ENCODE measurements around the gene CDH2. TPM values are rescaled to one million over a fixed set of nuclear protein-coding genes. Genes with fewer than 3 reads are reported as not detected.

CDH2 gene
- total RNA-seq, 2 donors from 2014 or later: 0.41 to 125 TPM

DNA sequence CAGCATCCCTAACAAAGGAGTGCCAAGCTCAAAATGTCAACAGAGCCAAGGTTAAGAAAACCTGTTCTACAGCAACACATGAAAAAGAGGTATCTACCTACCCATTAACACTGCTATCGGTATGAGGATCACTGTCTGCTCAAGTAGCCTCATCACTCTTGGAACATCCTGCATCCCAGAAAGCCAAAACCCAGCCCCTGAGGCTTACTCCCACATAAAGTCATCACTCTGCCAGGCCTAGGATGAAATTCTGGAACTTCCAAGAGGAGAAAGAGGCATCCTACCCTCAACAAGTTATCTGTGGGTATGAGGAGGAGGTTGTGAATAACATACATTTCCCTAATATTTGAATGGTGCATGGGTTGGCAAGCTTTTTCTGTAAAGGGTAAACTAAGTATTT is 25.5 kb downstream of the CDH2 start:
- Histone ChIP-seq H3K27me3 (replicated peaks; ENCODE audit: insufficient read depth) (no peaks in the 10 kb centered on the region), H3K9me3 (no peaks in the 10 kb centered on the region), H3K27ac (no peak overlapping the region), H3K36me3 (no peaks in the 10 kb centered on the region), H3K4me1 (replicated peaks) (no peaks in the 10 kb centered on the region), H3K4me3 (no peak overlapping the region)
- WGBS: 39% methylated on average over 1 of the region's 1 CpG
- TF ChIP-seq, protein P1, sequence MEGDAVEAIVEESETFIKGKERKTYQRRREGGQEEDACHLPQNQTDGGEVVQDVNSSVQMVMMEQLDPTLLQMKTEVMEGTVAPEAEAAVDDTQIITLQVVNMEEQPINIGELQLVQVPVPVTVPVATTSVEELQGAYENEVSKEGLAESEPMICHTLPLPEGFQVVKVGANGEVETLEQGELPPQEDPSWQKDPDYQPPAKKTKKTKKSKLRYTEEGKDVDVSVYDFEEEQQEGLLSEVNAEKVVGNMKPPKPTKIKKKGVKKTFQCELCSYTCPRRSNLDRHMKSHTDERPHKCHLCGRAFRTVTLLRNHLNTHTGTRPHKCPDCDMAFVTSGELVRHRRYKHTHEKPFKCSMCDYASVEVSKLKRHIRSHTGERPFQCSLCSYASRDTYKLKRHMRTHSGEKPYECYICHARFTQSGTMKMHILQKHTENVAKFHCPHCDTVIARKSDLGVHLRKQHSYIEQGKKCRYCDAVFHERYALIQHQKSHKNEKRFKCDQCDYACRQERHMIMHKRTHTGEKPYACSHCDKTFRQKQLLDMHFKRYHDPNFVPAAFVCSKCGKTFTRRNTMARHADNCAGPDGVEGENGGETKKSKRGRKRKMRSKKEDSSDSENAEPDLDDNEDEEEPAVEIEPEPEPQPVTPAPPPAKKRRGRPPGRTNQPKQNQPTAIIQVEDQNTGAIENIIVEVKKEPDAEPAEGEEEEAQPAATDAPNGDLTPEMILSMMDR (IDR thresholded peaks at IDR 0.05): no peak
- TF ChIP-seq POLR2AphosphoS5 (IDR thresholded peaks at IDR 0.05) (no peak), POLR2A (IDR thresholded peaks at IDR 0.05) (no peak)
- no peak for DNase-seq (ENCODE audit: low spot score)
- intact Hi-C loops (cut with DNase I): no loop called here

DNA sequence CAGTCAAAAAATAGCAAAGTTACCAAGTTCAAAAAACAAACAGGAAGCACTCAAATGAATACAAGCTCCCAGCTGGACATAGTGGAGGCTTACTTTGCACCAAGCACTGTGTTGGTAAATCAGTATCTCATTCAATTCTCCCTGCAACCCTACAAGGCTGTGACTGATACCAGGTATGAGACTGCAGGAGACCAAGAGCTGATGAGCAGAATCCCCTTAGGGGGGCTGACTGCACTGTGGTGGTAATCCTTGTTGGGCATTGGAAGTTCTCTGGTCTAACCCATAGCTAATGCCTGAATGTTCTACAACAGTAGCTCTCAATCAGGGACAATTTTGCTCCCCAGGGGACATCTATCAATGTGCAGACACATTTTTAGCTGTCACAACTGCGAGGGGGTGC is 26.0 kb downstream of the CDH2 start:
- intact Hi-C loops (cut with DNase I): no loop called here
- Histone ChIP-seq H3K4me3 (no peak overlapping the region), H3K36me3 (no peaks in the 10 kb centered on the region), H3K9me3 (no peaks in the 10 kb centered on the region), H3K27me3 (replicated peaks; ENCODE audit: insufficient read depth) (no peaks in the 10 kb centered on the region), H3K27ac (no peak overlapping the region), H3K4me1 (replicated peaks) (no peaks in the 10 kb centered on the region)
- 82% methylated on average over 1 of the region's 1 CpG for WGBS
- no peak for DNase-seq (ENCODE audit: low spot score)
- no peak for TF ChIP-seq POLR2A (IDR thresholded peaks at IDR 0.05)
- no peak for TF ChIP-seq POLR2AphosphoS5 (IDR thresholded peaks at IDR 0.05)
- TF ChIP-seq, protein P1 (IDR thresholded peaks at IDR 0.05): no peak

DNA sequence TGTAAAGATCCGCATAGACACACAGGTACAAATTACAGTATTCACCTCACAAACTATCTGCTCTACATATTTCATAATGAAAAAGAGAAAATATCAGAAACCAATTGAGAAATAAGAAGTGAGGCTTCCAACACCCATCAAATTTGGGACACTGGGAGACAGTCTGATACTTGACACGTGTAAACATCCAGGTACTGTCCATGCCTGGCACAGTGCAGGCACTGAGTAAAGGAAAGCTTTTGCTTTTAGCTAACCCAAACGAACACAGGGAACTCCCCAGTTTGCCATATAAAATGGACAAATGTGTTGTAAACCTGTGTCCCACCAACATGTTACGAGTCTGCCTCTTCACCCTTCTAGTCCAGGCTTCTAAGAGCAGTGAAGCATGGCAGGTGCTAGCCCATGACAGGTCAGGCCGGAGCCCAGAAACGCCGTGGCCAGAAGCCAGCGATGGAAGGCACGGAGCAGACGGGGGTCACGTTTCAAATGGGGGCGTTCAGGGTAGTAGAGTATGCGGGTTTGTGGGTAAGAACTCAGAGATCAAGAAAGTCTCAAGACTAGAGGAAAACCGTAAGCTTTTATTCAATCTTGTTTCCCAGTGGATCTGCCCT is 27.0 kb downstream of the CDH2 start:
- TF ChIP-seq, protein P1 (IDR thresholded peaks at IDR 0.05): no peak
- TF ChIP-seq POLR2AphosphoS5 (IDR thresholded peaks at IDR 0.05): peak; percentile 29
- H3K4me1 ChIP-seq (replicated peaks): no peaks in the 10 kb centered on the region
- DNase-seq (ENCODE audit: low spot score): no peak
- no peaks in the 10 kb centered on the region for H3K27me3 ChIP-seq (replicated peaks; ENCODE audit: insufficient read depth)
- no peak overlapping the region for H3K27ac ChIP-seq
- H3K9me3 ChIP-seq: no peaks in the 10 kb centered on the region
- H3K4me3 ChIP-seq: no peak overlapping the region
- intact Hi-C loops (cut with DNase I): no loop called here
- H3K36me3 ChIP-seq: no peaks in the 10 kb centered on the region
- 59% methylated on average over 14 of the region's 14 CpGs for WGBS

DNA sequence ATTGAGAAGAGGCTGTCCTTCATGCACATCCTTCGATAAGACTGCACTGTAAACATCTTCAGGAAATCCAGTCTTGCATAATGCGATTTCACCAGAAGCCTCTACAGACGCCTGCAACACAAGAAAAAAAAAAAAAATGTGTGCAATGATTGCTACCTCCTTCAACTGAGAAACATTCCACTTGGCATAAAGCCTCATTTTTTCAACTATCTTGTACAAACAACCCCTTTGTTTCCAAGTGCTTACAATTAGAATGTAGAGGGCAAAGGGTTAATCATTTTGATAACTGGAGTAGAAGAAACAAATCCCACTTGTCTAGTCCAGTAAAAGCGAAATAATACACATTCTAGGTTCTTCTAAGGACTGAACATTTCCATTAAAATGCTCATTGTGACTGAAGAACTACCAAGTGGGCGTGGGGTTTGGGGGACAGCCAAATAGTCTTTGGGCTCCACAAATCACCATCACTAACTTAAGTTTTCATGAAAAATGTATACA is 29.2 kb downstream of the CDH2 start:
- no peak overlapping the region for H3K27ac ChIP-seq
- no peak overlapping the region for H3K4me3 ChIP-seq
- no peaks in the 10 kb centered on the region for H3K9me3 ChIP-seq
- TF ChIP-seq POLR2AphosphoS5 (IDR thresholded peaks at IDR 0.05) (no peak), POLR2A (IDR thresholded peaks at IDR 0.05) (no peak)
- TF ChIP-seq, protein P1 (IDR thresholded peaks at IDR 0.05): no peak
- intact Hi-C loops (cut with DNase I): no loop called here
- H3K4me1 ChIP-seq (replicated peaks): no peaks in the 10 kb centered on the region
- no peaks in the 10 kb centered on the region for H3K36me3 ChIP-seq
- no peak for DNase-seq (ENCODE audit: low spot score)
- 57% methylated on average over 5 of the region's 5 CpGs for WGBS
- H3K27me3 ChIP-seq (replicated peaks; ENCODE audit: insufficient read depth): no peaks in the 10 kb centered on the region

DNA sequence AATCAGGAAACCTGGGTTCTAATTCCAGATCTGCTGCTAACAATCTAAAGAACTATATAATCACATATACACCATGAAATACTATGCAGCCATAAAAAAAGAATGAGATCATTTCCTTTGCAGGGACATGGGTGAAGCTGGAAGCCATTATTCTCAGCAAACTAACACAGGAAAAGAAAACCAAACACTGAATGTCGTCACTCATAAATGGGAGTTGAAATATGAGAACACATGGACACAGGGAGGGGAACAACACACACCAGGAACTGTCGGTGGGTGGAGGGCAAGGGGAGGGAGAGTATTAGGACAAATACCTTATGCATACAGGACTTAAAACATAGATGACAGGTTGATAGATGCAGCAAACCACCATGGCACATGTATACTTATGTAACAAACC is 33.2 kb downstream of the CDH2 start:
- intact Hi-C loops (cut with DNase I): no loop called here
- no peaks in the 10 kb centered on the region for H3K36me3 ChIP-seq
- no peak overlapping the region for H3K4me3 ChIP-seq
- 40% methylated on average over 2 of the region's 2 CpGs for WGBS
- no peaks in the 10 kb centered on the region for H3K9me3 ChIP-seq
- TF ChIP-seq POLR2A (IDR thresholded peaks at IDR 0.05) (no peak), POLR2AphosphoS5 (IDR thresholded peaks at IDR 0.05) (no peak)
- TF ChIP-seq, protein P1 (IDR thresholded peaks at IDR 0.05): no peak
- DNase-seq (ENCODE audit: low spot score): no peak
- no peak overlapping the region for H3K27ac ChIP-seq
- H3K4me1 ChIP-seq (replicated peaks): no peaks in the 10 kb centered on the region
- H3K27me3 ChIP-seq (replicated peaks; ENCODE audit: insufficient read depth): no peaks in the 10 kb centered on the region

Data from prostate gland (tissue), 2 donors.